Activated T-cell treated with anti-CD3 and anti-CD28 coated beads, Interleukin-2, amount 50 U/mL, for 1 hour (primary cell): Measurements from ENCODE around the gene EML6.
"Not testable (repeated sequence)": the region's sequence is repeated elsewhere in the genome, so short reads cannot be mapped to it uniquely, and the experiment has no call there.

Experiments used
- DNase-seq: peaks from one replicate; pipeline ENCODE4 v3.0.0-alpha.2; 2020

EML6 gene

DNA sequence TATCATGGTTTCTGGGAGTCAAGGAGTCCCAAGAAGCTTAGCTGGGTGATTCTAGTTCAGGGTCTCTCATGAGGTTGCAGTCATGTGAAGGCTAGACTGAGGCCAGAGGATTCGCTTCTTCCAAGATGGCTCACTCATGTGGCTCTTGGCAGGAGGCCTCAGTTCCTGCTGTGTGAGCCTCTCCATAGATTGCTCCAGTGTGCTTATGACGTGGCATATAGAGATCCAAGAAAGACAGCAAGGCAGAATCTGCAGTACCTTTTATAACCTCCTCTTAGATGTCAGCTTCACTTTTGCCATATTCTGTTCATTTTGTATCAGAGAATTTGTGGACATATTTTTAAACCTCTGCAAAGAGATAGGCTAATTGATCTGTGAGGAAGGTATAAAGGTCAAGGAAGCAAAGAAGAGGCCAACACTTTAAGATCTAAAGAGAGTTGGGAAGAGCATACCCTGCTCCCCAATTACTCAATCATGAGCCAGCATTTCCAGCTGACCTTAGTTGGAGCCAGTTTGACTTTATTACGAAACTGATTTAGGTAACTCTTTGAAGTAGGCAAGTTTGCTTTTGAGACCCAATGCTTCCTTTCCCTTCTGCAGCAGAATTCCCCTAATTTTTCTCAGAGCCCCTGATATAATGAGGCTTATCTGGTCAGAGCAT, 134.7 kb downstream of the EML6 start:
- no peak for DNase-seq

DNA sequence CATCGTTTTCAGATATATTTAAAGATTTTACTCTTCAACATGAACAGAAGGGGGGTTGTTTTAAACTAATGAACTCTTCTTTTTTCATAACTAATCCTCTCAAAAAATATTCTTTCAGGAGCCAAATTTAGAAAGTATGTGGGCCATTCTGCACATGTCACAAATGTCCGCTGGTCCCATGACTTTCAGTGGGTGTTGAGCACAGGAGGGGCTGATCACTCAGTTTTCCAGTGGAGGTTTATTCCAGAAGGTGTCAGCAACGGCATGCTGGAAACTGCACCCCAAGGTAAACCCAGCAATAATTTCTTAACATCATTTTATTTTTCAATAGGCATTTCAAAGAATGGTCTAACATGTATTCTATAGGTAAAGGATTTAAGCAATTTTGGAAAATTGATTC, 136.0 kb downstream of the EML6 start:
- no peak for DNase-seq

DNA sequence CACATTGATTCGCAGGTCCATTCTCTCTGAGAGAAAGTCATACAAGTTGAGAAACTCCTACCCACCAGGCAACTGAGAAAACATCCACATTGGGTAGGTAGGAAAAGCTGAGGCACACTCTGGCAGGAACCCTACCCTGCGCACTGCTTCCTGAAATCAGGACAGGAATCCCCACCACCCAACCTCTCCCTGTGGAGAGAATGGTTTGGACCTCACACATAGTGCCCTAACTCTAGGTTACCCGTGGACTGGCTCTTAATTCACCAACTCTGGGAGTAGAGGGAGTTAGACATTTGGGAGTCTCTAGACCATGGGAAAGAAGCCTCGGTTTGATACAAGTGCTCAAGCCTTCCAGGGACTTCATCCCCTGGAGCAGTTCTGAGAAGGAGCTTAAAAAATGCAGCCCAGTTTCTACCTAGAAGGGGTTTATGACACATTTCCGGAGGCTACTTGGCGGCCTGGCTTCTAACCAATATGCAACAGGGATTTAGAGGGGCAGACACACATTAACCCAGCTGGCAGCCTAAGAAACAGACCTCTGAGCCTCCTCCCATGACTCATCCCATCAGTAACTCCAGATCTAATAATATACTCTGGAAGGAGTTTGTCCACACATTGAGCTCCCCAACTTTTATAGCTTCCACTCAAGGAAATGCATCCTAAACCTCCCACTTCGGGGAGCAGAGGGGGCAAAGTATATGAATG, 136.7 kb downstream of the EML6 start:
- DNase-seq = no peak

DNA sequence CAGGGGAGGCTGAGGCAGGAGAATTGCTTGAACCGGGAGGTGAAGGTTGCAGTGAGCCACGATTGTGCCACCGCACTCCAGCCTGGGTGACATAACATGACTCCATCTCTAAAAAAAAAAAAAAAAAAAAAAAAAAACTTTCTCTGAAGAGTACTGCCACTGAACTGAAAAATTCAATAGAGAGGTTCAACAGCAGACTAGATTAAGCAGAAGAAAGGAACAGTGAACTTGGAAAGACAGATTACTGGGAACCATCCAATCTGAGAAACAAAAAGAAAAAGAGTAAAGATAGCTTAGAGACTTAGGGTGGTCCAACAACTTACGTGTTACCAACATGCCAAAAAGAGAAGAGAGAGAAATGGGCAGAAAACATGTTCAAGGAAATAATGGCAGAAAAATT, 138.8 kb downstream of the EML6 start:
- no peak for DNase-seq

DNA sequence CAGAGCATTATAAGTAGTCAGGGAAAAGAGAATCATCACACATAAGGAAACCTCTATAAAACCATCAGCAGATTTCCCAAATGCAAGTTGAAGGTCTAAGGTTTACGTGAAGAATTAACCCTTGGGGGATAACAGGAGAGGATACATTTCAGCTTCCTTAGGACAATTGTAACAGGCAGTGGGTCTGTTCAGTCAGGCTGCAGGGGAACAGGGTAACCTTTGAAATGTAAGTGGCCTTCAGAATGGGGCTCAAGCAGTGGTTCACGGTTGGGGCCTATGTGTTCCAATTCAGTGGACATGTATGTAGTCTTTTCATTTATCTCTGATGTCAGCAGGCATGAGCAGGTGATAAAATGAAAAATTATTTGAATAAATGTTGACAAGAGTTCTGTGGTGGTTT, 139.3 kb downstream of the EML6 start:
- DNase-seq = no peak

DNA sequence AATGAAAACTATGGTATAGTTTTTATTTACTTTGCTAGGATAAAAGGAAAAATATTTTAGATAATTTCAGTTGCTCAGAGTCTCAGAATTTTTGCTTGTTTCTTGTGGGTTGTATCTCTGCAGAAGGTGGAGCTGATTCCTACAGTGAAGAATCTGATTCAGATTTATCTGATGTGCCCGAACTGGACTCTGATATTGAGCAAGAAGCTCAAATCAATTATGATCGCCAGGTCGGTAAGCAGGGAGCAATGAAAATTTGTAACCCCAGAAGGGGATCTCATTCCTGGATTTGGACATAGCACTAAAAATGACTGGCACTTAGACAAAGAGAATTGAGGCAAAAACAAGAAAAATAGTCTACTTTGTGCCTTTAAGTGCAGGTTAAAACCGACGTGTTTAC, 140.2 kb downstream of the EML6 start:
- no peak for DNase-seq

DNA sequence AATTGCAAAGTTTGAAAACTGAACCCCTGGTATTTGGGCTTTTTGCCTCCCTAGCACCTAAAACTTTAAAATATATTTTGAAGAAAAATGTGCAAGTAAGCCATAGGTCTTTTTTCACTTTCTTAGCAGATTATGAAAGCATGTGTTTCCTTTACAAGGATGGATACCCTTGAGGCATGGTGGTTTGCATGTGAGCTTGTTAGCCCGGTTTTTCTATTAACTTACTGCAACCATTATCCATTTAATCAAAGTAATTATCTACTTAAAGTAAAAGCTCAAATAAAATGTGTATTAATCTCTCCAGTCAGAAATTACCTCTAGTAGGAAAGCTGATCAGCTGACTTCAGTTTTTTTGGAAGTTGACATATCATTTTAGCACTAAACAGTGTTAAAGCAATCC, 140.6 kb downstream of the EML6 start:
- DNase-seq = no peak

DNA sequence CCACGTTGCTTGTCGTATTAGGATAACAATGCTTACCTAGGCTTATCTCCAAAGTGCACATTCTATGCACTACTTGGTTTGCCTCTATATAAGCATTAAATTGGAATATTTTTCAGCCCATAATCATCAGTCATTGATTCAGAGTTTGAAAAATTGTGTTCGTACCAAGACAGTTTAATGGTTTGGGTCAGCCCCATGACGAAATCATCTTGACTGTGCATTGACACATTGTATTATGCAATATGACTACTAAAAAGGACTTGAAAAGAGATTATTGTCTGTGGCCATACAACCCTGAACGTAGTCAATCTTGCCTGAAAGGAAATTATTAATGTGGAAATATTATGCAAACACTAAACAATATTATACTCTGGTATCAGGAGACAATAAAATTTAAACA, 141.3 kb downstream of the EML6 start:
- no peak for DNase-seq

DNA sequence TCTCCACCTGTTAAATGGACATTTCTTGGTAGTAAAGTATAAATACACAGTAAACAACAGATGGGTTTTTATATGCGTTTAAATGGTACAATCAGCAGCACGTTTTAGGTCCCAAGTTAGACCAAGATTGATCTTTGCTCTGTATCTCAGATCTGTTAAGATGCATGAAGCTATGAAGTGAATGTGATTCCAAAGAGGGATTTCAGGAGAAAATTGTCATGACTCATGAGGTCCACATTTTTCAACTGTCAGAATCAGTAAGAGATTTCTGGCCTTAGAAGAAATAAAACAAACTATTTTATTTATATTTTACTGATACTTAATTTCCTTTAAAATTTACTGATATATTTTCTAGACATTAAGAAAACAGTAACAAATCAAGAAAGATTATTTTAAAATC, 142.7 kb downstream of the EML6 start:
- no peak for DNase-seq

DNA sequence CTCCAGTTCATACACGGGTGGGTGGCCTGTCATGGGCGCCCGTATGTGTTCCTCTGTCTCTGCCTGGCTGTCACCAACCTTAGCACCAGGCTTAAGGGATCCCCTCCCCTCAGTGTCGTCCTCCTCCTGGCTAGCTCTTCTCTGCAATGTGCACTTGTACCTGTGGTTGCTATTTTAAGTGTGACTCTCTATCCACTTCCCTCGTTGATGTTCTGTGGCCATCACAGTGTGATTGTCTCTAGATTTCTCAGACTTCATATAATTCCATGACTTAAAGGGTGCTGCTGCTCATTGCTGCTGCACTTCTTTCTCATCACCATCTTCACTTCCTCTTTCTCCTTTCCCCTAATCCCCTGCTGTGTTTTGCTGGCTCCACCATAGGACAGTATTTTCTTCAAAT, 143.4 kb downstream of the EML6 start:
- DNase-seq = no peak

DNA sequence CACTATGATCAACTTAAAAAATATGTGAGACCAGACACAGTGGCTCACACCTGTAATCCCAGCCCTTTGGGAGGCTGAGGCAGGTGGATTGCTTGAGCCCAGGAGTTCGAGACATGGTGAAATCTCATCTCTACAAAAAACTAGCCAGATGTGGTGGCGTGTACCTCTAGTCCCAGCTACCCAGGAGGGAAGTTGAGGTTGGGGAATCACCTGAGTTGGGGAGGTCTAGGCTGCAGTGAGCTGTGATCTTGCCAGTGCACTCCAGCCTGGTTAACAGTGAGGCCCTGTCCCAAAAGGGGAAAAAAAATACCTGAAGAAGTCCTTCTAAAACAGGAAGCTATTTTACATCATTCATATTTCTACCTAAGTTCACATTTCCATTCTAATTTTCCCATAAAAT, 144.0 kb downstream of the EML6 start:
- DNase-seq = no peak

DNA sequence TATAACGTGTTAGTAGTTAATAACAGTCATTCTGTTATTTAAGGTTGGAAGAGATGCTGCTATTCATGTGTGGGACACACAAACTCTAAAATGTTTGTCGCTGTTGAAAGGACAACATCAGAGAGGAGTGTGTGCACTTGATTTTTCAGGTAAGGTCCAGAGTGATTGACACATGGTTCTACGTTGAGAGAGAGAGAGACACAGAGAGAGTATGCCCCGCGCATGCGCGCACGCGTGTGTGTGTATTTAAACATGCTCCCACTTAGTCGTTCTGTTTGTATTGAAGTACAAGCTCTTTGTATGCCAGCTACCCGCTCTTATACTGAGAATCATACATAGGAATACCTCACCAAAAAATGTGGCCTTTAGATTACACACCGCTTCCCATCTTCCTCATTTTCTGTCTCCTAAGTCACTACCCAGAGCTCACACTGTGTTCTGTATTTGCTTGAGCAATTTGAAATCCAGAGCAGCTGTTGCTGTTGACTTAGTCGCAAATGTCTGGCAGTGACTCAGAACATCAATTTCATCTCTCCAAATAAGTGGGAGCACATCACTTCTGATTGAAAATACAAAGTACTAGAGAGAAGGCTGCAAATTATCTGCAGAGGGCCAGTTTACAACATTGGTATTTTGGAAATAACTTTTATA, 148.1 kb downstream of the EML6 start:
- no peak for DNase-seq

DNA sequence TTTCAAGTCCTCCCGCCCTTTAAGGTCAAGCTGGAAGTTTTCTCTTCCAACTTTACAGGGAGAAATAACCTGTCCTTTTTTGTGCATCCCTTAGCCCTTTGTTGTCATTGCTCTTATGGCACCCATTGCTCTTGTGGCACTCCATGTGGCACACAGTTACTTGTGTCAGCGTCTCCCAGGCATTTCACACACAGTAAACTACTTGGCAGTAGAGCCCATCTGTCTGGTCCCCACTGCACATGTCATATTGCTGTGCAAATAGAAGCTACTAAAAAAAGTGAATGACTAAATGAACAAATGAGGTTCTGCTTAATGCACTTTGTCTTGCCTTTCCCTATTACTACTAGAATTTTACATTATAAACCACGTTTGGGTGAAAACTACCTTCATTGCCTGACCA, 149.3 kb downstream of the EML6 start:
- no peak for DNase-seq

DNA sequence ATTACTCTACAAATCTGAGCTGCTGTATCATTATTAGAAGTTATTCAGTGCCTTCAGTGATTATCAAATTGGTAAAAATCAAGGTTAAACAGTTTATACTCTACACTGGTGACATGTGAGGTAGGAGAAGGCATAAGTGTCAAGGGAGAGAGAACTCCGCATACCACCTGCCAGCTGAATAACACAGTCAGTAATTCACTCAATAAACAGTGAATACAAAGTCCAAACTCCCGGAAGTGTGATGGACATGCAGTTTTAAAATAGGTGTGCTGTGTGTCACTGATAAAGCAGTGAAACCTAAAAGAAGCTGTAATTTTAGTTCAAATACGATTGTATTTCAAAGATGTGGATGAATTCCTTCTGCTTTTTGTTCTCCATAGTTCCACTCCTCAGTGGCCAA, 149.8 kb downstream of the EML6 start:
- DNase-seq = not testable (repeated sequence)

DNA sequence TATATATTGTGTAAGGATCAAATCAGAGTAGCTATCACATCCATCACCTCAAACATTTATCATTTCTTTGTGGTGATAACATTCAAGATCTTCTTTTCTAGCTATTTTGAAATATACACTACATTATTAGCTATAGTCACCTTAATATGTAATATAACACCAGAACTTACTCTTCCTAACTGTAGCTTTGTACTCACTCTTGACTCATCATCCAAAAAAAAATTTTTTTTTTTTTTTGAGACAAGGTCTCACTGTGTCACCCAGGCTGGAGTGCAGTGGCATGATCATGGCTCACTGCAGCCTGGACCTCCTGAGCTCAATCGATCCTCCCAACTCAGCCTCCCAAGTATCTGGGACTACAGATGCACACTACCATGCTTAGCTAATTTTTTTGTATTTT, 153.3 kb downstream of the EML6 start:
- DNase-seq = no peak

DNA sequence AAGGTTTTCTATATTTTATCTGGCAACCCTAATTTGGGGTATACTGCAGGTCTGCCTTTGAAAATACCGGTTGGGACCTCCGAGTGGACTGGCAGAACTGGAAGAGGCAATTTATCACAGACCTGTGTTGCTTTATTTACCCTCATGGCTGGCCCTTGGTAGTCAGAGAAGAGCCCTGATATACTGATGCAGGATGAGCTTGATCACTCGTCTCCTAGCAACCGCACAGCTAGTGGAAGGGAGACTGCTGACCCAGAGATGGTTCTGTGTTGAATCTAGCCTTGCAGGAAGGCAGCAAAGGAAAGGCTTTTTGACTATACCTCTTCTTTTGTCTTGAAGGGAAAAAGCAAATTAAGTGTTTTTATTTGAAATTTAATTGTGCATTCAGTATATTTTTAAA, 154.7 kb downstream of the EML6 start:
- no peak for DNase-seq

DNA sequence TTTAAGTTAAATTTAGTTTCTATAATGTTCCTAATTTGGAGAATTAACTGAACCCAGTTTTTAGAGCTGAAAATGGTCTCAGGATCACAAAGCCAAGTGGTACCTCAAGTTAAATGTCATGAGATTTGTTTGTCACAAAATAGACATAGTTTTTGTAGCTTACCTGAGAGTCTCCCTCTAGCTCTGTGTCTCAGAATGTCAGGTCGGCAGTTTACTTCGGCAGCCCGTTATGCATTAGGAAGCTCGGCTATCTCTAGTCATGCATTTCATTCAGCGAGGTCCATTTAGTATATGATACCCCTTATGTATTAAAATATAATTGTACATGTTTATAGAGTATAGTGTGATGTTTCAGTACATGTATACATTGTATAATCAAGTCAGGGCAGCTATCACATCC, 155.6 kb downstream of the EML6 start:
- no peak for DNase-seq

DNA sequence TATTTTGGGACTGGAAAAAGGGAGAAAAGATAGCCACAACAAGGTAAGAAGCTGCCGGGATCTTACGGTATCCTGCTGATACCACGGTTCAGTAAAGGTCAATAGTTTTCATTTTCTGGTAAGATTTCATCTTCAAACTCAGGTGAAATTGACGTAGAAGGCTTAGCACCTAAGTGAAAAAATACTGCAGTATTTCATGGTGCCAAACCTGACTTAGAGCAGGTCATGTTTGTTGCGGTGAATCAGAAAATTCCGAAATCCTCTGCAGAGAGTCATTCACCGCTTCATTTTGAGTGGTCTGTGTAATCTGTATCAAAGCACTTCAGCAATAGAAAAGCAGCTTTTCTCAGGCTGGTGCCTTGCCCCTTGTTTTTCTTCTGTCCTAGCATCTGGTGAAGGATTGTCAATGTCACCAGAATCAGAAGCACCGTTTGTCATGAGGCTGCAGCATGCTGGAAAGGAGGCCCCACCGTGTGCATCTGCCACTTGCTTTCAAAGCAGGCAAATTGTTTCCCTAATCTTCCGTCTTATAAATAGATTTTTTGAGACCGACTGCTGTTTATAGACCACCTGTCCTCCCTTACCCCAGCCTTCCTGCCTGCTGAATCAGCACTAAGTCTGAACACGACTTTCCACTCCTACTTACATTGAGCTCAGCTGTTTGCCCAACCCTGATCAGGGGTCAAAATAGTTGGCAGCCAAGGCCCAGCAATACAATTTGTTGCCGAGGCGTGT, 156.3 kb downstream of the EML6 start:
- no peak for DNase-seq

DNA sequence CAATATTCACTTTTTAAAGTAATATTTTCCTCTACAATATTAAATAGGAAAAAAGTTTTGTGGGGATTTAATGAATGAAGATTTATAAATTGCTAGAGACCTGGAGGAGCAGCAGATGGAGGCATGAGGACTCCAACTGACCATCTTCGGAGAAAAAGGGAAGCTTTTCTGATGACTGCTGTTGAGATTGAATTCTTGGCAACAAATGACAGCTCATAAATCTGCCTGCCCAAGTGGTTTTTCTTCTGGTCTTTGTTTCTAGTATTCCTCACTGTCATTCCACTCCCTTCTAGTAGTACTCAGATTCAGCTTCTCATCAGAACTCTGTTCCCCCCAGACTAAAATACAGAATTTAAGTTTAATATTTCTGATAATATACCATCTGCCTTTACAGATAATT, 157.0 kb downstream of the EML6 start:
- no peak for DNase-seq

DNA sequence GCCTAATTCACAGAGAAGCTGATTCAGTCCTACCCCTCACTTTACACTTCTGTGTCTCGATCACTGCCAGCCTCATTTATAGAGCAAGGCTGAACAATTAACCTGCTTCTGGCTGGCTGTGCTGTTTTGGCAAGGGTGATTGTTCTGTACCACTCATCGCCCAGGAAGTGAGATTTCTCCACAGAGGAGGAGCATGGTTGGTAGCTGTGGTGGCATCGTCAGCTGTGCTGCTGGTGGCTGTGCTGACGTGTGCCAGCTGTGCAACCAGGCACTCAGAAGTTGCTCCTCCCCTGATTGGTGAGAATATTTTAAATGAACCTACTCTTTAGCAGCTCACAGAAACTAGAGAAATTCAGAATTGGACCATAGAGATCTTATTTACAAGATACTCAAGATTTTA, 158.3 kb downstream of the EML6 start:
- DNase-seq = no peak

DNA sequence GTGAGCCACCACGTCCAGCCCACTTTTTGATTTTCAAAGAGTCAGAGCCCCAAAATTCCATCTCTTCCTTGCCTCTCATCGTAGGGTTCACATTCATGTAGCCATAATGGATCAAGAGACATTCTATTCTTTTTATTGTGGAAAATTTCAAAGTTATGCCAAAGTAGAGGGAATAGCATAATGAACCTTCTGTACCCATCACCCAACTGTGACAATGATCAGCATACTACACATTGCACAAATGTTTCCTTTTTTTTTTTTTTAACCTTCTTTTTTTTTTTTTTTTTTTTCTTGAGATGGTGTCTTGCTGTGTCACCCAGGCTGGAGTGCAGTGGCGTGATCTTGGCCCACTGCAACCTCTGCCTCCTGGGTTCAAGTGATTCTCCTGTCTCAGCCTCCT, 162.4 kb downstream of the EML6 start:
- DNase-seq = no peak

DNA sequence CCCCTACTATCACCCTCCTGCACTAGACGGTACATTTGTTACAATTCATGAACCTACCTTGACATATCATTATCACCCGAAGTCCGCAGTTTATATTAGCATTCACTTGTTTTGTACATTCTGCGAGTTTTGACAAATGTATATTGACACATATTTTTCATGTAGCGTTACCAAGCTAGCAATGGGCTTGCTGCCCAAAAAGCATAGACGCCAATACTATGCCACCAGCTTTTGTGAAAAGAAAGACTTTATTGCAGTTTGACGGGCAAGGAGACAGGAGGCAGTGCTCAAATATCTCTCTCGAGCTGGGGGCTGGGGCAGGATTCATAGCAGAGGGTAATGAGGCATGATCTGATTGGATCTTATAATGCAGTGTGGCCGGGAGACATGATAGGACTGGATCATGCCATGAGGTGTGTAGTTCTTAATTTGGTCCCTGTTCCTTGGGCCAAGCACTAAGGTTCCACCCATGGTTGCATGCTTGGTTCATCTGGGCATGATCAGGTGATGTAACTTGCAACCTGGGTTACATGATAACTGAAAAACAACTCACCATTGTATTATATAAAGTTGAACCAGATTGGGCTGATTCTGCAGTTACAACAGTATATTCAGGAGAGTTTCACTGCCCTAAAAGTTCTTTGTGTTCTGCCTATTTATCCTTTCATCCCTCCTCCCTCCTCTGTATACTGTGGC, 164.5 kb downstream of the EML6 start:
- no peak for DNase-seq

DNA sequence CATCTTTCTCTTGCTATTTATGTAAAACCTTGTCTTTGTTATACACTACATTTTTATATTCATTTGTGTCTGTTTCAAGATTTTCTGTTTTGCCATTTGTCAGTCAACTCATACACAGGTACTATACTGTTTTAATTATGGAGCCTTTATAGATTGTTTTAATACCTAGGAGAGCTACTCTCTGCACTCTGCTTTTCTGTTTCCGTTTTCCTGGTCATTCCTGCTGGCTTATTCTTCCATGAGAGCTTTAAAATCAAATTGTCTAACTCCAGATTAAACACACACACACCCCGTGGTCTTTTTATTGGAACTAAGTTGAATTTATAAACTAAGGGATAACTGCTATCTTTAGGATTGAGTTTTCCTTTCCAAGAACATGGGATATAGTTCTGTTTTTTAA, 165.6 kb downstream of the EML6 start:
- DNase-seq = no peak
